Measurements from ENCODE around the gene TMCO4.

The TMCO4 gene

DNA sequence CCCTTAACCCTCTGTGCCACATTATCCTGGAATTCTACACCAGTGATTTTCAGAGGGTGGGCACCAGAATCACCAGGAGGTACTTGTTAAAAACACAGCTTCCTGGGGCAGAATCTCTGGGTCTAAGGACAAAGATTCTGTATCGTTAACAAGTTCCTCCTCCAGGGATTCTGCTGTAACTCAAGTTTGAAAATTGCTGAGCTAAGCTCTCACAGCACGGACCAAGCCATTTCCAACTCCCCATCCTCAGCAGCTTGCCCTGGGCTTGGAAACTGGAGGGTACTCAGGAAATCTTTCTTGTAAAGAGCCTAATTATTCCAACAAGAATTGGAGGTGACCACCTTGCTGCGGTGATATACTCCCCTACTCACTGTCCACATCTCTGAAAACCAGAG, 48.8 kb downstream of the TMCO4 start:
- no peak for DNase-seq (ENCODE audit: low read depth in 2 of 3, low spot score in 2 of 3)

DNA sequence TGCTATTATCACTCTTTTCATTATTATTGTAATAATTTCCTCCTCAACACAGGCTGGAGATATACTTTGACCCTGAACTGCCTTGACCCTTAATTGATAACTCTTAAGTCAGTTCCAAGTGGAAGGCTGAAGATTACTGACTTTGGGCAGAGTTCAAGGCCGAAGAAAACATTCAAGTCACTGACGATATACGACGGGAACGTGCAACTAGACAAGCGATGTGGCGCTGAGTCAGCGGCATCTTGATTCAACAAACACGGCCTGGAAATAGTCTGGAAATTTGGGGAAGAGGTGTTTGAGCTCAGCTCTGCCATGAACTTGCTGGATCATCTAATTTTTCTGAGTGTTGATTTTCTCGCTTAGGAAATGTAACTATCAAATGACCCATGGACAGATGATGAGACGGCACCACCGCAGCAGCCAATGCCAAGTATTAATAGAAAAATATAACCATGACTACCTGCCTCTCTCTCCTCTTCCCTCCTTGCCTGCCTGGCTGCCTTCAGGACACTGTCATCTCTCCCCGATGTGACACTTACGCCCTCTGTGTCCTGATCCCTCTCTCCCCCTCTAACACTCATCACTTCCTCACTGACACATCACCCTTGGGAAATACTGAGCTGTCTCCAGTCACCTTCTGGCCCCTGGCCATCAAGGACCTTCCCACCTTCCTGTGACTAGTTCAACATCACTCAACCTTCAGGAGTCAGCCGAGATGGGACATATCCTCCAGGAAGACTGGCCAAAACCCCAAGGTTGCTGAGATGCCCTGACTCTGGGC, 49.4 kb downstream of the TMCO4 start:
- no peak for DNase-seq (ENCODE audit: low read depth in 2 of 3, low spot score in 2 of 3)

DNA sequence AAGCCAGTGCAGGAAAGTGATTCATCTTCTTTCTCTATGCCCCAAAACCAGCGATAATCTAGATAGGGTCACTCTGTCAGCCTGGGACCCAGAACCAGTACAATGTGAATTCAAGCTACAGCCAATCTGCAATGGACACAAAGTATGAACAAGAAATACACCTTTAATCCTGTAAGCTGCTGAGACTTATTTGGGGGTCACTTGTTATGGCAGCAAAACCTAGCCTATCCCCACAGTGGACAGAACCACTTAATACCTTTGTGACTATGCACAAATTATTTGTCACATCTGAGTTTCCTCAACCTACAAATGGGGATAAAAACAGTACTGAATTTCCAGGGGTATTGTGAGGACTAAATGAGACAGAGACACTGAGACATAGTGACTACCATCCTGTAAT, 50.0 kb downstream of the TMCO4 start:
- no peak for DNase-seq (ENCODE audit: low read depth in 2 of 3, low spot score in 2 of 3)

DNA sequence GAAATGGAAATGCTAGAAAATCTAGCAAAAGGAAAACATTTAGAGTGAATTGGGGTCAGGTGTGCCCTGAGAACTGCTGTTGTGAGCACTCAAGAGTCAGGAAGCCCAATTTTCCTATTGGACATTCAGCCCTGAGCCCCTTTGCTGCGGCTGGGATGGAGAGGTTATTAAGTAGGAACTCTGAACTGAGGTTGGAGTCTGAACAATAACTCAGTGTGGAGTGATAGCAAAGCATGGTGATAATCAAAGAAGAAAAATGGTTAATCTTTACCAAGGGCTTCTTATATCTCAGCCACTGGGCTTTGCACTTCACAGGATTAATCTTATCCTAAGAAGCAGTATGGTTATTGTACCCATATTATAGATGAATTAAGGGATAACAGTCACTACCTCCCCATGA, 52.0 kb downstream of the TMCO4 start:
- no peak for DNase-seq (ENCODE audit: low read depth in 2 of 3, low spot score in 2 of 3)

GRCh38 chr1:19744886-19745285, 54.8 kb downstream of the TMCO4 start:
- DNase-seq (ENCODE audit: low read depth in 2 of 3, low spot score in 2 of 3) = no peak

DNA sequence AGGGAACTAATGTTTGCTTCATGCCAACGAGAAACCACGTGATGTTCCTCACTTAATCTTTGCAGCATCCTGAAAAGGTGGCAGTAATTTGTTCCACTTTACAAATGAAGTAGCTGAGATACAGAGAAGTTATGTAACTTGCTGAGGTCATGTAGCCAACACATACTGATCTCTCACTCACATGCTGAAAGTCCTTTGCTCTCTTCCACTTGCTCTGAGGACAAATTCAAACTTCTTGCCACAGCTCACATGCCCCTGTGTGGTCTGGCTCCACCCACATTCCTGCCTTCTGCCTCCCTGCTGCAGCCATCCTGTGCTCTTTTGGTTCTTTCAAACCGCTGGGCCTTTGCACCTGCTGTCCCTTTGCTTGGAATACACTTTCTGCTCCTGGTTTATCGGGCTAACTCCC, 55.4 kb downstream of the TMCO4 start:
- no peak for DNase-seq (ENCODE audit: low read depth in 2 of 3, low spot score in 2 of 3)

DNA sequence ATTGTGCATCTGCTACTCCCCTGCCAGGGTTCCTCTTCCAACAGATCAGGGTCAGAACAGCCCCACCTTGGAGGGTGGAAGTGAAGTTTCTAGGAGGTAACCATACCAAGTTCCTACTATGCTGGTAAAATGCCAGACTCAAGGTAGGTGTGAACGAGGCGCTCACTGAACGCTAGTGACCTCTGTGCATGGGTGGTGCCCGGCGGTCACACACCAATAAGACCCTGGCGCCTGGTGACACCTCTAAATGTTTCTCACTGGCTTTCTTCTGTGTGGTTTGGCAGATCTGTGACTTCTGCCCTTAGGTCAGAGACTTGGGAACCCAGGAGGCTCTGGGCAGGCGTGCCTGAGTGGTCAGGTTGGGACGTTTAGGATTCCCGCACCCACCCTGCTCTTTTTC, 55.9 kb downstream of the TMCO4 start:
- DNase-seq (ENCODE audit: low read depth in 2 of 3, low spot score in 2 of 3) = no peak

GRCh38 chr1:19743180-19743579, 56.5 kb downstream of the TMCO4 start:
- DNase-seq (ENCODE audit: low read depth in 2 of 3, low spot score in 2 of 3) = no peak

GRCh38 chr1:19739628-19740027, 60.1 kb downstream of the TMCO4 start:
- no peak for DNase-seq (ENCODE audit: low read depth in 2 of 3, low spot score in 2 of 3)

- no peak for DNase-seq (ENCODE audit: low read depth in 2 of 3, low spot score in 2 of 3)
These were observed 61.0 kb downstream of the TMCO4 start for GRCh38 chr1:19738669-19739068.

DNA sequence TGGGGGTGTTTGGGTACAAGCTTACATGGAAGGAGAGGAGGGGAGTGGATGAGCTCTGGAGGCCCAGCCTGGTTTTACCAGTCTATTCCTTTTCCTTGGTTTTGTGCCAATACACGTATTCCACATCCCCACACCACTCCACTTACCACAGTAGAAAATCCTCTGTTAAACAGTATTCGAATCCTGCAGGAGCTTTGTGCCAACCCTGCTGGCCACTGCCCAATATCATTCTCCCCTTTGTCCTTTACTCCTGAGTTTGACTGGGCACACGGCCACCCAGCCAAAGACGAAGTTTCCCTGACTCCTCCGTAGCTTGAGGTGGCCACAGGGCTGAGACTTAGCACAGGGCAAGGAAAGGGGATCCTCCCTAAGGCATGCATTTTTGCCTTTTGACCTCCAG, 61.6 kb downstream of the TMCO4 start:
- no peak for DNase-seq (ENCODE audit: low read depth in 2 of 3, low spot score in 2 of 3)

DNA sequence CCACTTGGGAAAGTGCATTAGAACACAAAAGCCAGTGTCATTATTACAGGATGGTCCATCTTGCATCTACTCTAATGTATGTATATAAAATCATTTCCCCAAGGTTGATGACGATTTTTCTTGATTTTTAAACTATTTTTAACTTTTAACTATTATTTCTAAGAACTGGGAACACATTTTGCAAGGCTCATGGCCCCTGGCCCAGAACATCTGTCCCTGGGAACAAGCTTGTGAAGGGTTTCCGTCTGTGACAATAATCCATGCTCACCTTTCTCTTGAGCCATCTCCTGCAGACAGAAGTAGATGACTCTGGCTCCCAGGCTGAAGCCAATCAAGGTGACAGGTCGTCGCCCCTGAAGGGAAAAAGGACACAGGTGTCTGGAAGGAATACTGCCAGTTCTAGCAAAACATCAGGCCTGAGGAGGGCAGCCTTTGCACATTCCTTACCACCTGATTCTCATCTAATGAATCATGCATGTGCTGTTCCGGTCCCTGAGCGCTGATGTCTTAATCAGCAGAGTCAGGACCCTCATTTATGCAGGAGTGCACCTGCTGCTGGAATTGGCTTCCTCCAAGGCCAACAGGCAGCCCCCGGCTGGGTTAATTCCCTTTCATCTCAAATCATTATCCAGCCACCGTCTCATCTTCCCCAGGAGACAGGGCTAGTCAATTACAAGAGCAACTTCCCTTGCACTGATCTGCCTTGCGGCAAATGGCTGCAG, 62.5 kb downstream of the TMCO4 start:
- no peak for DNase-seq (ENCODE audit: low read depth in 2 of 3, low spot score in 2 of 3)

- DNase-seq (ENCODE audit: low read depth in 2 of 3, low spot score in 2 of 3) = no peak
These were observed 64.1 kb downstream of the TMCO4 start for GRCh38 chr1:19735440-19736127.

- DNase-seq (ENCODE audit: low read depth in 2 of 3, low spot score in 2 of 3) = no peak
These were observed 65.2 kb downstream of the TMCO4 start for GRCh38 chr1:19734472-19734999.

DNA sequence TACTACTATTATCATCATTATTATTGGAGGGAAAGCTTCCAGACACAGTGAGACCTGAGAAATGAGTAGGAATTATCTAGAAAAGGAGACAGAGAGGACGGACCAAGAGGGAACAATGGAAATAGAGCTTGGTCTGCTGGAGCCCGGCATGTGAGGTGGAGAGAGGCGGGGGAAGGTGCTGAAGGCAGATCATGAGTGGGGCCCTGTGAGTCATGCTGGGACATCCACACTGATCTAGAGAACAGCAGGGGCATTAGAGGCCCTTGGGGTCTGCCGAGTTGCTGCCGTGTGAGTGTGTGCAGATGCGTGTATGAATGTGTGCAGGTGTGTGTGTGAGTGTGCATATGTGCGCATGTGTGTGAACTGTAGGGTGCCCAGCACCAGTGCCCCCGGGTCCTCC, 65.7 kb downstream of the TMCO4 start:
- no peak for DNase-seq (ENCODE audit: low read depth in 2 of 3, low spot score in 2 of 3)

GRCh38 chr1:19733615-19734014, 66.1 kb downstream of the TMCO4 start:
- no peak for DNase-seq (ENCODE audit: low read depth in 2 of 3, low spot score in 2 of 3)

DNA sequence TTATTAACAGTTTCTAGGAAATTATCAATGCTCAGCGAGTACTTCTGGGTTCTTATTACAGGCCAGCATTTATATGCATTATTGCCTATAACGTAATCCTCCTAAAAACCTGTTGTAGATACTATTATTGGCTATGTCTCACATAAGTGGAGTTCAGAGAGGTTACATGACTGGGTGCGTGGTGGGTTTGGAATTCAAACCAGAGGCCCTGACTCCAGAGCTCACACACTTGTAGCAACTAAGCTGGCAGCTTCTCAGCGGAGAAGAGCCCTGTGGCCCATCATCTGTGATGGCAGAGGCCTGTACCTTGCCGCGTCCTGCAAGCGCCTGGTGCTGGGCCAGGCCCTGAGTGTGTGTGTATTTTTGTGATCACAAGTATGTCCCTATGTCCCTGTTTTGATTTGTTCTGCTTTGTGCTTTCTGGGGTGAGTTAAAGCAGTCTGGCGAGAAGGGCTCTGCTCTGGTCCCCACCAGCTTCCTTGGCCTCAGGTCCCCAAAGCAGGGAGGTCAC, 68.3 kb downstream of the TMCO4 start:
- no peak for DNase-seq (ENCODE audit: low read depth in 2 of 3, low spot score in 2 of 3)

DNA sequence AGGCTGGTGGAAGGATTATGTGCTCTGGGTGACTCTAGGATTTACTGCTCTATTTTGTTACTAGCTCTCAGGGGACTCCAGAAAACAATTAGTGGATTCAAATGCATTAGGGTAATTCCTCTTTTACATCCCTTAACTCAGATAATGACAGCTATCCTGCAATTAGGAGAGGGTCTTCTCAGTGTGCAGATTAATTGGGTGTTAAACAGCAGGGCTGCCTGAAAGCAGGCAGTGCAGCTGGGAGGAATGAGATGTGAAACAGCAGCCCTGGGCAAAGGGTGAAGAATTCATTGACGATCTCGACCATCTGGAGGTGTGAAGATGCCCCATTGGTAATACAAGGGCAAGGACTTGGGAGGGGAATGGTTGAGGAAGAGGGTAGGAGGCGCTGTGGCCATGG, 68.9 kb downstream of the TMCO4 start:
- no peak for DNase-seq (ENCODE audit: low read depth in 2 of 3, low spot score in 2 of 3)

DNA sequence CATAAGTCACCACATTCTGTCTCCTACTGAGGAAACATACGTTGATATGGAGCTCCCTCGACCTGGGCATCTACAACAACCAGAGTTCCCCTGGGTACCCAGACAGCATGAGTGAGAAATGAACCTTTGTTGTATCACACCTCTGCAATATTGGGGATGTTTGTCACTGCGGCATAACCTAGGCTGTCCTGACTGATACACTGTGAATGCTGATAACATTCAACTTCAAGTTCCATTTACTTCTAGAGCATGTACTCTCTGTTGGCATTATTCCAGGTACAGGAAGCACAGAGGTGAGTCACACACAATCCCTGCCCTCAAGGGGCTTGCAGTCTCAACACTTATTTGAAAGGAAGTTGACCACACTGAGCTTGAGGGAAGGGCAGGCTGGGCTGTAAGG, 69.5 kb downstream of the TMCO4 start:
- DNase-seq (ENCODE audit: low read depth in 2 of 3, low spot score in 2 of 3) = no peak

GRCh38 chr1:19728413-19729145, 71.1 kb downstream of the TMCO4 start:
- no peak for DNase-seq (ENCODE audit: low read depth in 2 of 3, low spot score in 2 of 3)

GRCh38 chr1:19725606-19726005, 74.1 kb downstream of the TMCO4 start:
- no peak for DNase-seq (ENCODE audit: low read depth in 2 of 3, low spot score in 2 of 3)

Data from activated CD8-positive, alpha-beta memory T cell treated with anti-CD3 and anti-CD28 coated beads for 48 hours (primary cell).